Measurements from ENCODE around the gene AOPEP.

The AOPEP gene

DNA sequence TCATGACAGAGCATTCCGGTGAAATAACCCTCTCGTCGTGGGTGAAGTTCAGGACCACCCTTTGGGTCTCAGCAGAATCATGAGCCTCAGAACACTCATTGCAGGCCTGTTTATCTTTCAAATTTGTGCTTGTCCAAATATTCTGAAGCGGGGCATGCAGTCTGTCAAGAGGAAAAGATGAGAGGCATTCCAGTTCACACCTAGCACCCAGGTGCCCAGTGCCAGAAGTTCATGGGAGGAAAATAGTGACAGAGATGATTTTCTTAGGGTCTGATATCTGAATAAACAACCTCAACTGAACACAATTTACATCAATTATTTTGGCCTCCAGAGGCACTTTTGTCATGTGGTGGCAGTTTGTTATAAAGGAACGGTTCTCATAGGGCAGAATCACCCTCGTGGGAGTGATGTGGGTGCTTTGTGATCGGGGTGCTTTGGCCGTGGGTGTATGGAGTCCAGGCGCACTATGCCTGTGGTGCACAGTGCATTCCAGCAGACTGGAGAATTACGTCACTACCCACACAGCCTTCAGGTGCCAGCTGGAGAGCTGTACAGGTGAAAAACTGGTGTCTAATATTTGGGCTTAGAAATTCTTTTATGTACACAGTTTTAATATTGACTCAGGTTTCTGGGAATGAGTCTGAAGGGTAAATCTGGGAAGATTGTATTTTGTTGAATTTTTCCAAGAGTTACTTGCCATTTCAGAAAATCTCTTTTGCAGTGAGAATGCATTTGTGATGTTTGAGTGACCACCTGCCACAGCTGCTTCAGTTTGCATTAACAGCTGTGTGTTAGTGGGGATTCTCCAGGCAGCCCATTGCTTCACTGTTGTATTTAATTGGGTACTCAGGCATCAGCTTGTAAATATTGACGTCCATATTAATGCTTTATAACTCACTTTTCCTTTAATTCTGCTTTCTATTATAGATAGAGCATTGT, 301.7 kb downstream of the AOPEP start:
- H3K4me3 ChIP-seq, result peak overlapping the region; percentile 28
- TF ChIP-seq CTCF (IDR thresholded peaks at IDR 0.05), result no peak
- DNase-seq (ENCODE audit: low spot score), result no peak
- peak overlapping the region; percentile 81 to 92 for H3K27ac ChIP-seq

DNA sequence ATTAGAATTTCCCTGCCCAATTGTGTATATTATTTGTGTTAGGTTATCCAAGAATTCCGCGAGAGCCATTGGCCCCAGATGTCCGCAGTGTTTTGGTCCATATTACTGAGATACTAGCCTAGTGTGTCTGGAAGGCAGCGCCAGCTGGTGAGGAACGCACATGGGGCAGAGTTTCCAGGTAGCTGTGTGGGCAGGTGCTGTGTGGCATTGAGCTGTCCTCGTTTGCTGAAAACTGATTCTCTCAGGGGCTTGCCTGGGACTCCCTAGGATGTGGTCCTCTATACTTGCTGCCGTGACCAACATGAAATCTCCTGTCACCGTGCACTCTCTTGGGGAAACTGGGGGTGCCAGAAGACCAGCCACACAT, 302.3 kb downstream of the AOPEP start:
- no peak for TF ChIP-seq CTCF (IDR thresholded peaks at IDR 0.05)
- no peak for DNase-seq (ENCODE audit: low spot score)
- Histone ChIP-seq H3K27ac (peak overlapping the region; percentile 81 to 92), H3K4me3 (peak overlapping the region; percentile 25)

- TF ChIP-seq CTCF (IDR thresholded peaks at IDR 0.05), result no peak
- Histone ChIP-seq H3K27ac (peak overlapping the region; percentile 81 to 92), H3K4me3 (peak overlapping the region; percentile 25)
- no peak for DNase-seq (ENCODE audit: low spot score)
Measured at GRCh38 chr9:95029288-95029687, 302.8 kb downstream of the AOPEP start.

GRCh38 chr9:95029720-95030119, 303.2 kb downstream of the AOPEP start:
- TF ChIP-seq CTCF (IDR thresholded peaks at IDR 0.05), result no peak
- no peak overlapping the region for H3K4me3 ChIP-seq
- no peak for DNase-seq (ENCODE audit: low spot score)
- peak overlapping the region; percentile 81 to 92 for H3K27ac ChIP-seq

GRCh38 chr9:95030344-95030743, 303.8 kb downstream of the AOPEP start:
- H3K4me3 ChIP-seq, result peak overlapping the region; percentile 32
- TF ChIP-seq CTCF (IDR thresholded peaks at IDR 0.05), result no peak
- H3K27ac ChIP-seq, result peak overlapping the region; percentile 79 to 92
- DNase-seq (ENCODE audit: low spot score), result no peak

DNA sequence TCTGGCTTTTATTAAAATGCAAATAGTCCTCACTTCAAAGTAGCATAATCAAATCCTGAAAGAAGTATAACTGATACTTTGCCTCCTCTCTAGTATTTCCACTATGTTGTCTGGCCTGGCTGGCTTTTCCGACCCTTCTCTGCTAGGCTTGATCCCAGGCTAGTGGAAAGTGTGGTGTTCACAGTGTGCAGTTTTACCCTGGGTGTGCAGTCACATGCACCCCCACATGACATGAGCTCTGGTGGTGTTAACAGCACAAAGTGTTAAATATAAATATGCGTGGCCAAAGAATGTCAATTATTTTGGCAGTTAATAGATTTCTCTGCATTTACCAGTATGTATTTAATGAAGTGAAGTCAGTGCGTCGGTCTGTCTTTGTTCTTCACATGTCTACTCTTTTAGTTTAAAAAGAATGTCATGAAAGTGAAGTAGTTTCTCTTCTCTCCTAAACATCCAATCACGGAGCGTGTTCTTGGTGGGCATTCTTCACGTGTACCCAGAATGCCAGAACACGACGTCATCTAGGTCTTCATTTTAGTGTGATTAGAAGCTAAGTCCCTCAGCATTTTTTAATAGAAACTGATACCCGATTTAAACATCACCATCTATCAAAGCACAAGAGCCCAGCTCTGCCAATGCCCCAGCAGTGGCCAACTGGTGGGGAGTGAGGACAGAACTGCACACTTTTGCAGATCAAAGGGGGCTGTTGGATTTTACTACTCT, 304.6 kb downstream of the AOPEP start:
- H3K27ac ChIP-seq, result peak overlapping the region; percentile 79 to 92
- no peak for TF ChIP-seq CTCF (IDR thresholded peaks at IDR 0.05)
- no peak for DNase-seq (ENCODE audit: low spot score)
- H3K4me3 ChIP-seq, result peak overlapping the region; percentile 32

Data from coronary artery (tissue), 2 donors.